HCT116 (cell line): ENCODE measurements around the gene KIAA1755.

ENCODE experiments used
- CEBPB ChIP-seq: IDR thresholded peaks from 2 replicates; pipeline ENCODE4 v1.6.1; 2012; ENCODE audit warnings: low read depth
- EGR1 ChIP-seq: IDR thresholded peaks from 2 replicates; pipeline ENCODE4 v1.6.1; 2012; ENCODE audit warnings: low read depth
- EZH2 ChIP-seq: fragments of 200-600 bp; sonication (generic); IDR thresholded peaks from 2 replicates; pipeline ENCODE4 v1.6.1; 2017; ENCODE audit warnings: antibody characterized with exemption, mixed run types
- EZH2phosphoT487 ChIP-seq: fragments of 200-600 bp; IDR thresholded peaks from 2 replicates; pipeline ENCODE4 v1.6.1; 2018; ENCODE audit warnings: antibody characterized with exemption, borderline replicate concordance
- JUND ChIP-seq: IDR thresholded peaks from 2 replicates; pipeline ENCODE4 v1.6.1; 2012
- POLR2A ChIP-seq: IDR thresholded peaks from 2 replicates; pipeline ENCODE4 v1.7.0; 2011; ENCODE audit warnings: borderline replicate concordance; ENCODE audit not compliant: insufficient read depth, insufficient read length; ENCODE audit errors: extremely low read depth
- POLR2AphosphoS5 ChIP-seq: IDR thresholded peaks from 2 replicates; pipeline ENCODE4 v1.6.1; 2011; ENCODE audit warnings: mild to moderate bottlenecking, low read depth, low read length, moderate library complexity
- RAD21 ChIP-seq: IDR thresholded peaks from 2 replicates; pipeline ENCODE4 v1.6.1; 2012; ENCODE audit warnings: low read depth, mild to moderate bottlenecking
- SIN3A ChIP-seq: IDR thresholded peaks from 2 replicates; pipeline ENCODE4 v1.6.1; 2012; ENCODE audit warnings: low read depth
- SP1 ChIP-seq: IDR thresholded peaks from 2 replicates; pipeline ENCODE4 v1.6.1; 2012; ENCODE audit warnings: low read depth
- ZBTB33 ChIP-seq: IDR thresholded peaks from 2 replicates; pipeline ENCODE4 v1.6.1; 2011; ENCODE audit warnings: mild to moderate bottlenecking, low read length, moderate library complexity; ENCODE audit not compliant: insufficient replicate concordance; ENCODE audit errors: extremely low read depth
- TF ChIP-seq, protein P1 (sequence below), 3 experiments: fragments of 200-600 bp in 1 of 3; sonication (generic) in 1 of 3; IDR thresholded peaks in 2 of 3; conservative IDR thresholded peaks in 1 of 3; 2 replicates each; pipeline ENCODE4 v1.5.1; 2012 to 2017; ENCODE audit warnings: low read depth in 2 of 3, low read length in 2 of 3, antibody characterized with exemption in 1 of 3, borderline replicate concordance in 1 of 3, control low read depth in 1 of 3, mild to moderate bottlenecking in 1 of 3, mixed read lengths in 1 of 3, mixed run types in 1 of 3, moderate library complexity in 1 of 3; ENCODE audit not compliant: insufficient read depth in 1 of 3
- TF ChIP-seq, protein P2 (sequence below): IDR thresholded peaks from 2 replicates; pipeline ENCODE4 v1.6.1; 2012; ENCODE audit warnings: low read depth
- TF ChIP-seq, protein P3 (sequence below): IDR thresholded peaks from 2 replicates; pipeline ENCODE4 v1.6.1; 2012

- TF ChIP-seq EGR1 (0 out of 2 replicates have a peak, but pooled peaks have one; percentile 32), RAD21 (peak; percentile 86), SIN3A (no peak), POLR2AphosphoS5 (no peak; the same call in 1 of the 2 replicates), POLR2A (no peak), EZH2phosphoT487 (no peak), CEBPB (no peak), SP1 (no peak), EZH2 (no peak), ZBTB33 (no peak), JUND (no peak)
- TF ChIP-seq, protein P1, sequence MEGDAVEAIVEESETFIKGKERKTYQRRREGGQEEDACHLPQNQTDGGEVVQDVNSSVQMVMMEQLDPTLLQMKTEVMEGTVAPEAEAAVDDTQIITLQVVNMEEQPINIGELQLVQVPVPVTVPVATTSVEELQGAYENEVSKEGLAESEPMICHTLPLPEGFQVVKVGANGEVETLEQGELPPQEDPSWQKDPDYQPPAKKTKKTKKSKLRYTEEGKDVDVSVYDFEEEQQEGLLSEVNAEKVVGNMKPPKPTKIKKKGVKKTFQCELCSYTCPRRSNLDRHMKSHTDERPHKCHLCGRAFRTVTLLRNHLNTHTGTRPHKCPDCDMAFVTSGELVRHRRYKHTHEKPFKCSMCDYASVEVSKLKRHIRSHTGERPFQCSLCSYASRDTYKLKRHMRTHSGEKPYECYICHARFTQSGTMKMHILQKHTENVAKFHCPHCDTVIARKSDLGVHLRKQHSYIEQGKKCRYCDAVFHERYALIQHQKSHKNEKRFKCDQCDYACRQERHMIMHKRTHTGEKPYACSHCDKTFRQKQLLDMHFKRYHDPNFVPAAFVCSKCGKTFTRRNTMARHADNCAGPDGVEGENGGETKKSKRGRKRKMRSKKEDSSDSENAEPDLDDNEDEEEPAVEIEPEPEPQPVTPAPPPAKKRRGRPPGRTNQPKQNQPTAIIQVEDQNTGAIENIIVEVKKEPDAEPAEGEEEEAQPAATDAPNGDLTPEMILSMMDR (IDR thresholded peaks at IDR 0.05 in 2 of 3, conservative IDR thresholded peaks at IDR 0.05 in 1 of 3; ENCODE audit: borderline replicate concordance in 1 of 3, insufficient read depth in 1 of 3, low read depth in 2 of 3, low read length in 2 of 3) = peak; percentile 78 to 91 (median 81)
- TF ChIP-seq, protein P2, sequence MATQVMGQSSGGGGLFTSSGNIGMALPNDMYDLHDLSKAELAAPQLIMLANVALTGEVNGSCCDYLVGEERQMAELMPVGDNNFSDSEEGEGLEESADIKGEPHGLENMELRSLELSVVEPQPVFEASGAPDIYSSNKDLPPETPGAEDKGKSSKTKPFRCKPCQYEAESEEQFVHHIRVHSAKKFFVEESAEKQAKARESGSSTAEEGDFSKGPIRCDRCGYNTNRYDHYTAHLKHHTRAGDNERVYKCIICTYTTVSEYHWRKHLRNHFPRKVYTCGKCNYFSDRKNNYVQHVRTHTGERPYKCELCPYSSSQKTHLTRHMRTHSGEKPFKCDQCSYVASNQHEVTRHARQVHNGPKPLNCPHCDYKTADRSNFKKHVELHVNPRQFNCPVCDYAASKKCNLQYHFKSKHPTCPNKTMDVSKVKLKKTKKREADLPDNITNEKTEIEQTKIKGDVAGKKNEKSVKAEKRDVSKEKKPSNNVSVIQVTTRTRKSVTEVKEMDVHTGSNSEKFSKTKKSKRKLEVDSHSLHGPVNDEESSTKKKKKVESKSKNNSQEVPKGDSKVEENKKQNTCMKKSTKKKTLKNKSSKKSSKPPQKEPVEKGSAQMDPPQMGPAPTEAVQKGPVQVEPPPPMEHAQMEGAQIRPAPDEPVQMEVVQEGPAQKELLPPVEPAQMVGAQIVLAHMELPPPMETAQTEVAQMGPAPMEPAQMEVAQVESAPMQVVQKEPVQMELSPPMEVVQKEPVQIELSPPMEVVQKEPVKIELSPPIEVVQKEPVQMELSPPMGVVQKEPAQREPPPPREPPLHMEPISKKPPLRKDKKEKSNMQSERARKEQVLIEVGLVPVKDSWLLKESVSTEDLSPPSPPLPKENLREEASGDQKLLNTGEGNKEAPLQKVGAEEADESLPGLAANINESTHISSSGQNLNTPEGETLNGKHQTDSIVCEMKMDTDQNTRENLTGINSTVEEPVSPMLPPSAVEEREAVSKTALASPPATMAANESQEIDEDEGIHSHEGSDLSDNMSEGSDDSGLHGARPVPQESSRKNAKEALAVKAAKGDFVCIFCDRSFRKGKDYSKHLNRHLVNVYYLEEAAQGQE = no peak
- TF ChIP-seq, protein P3, sequence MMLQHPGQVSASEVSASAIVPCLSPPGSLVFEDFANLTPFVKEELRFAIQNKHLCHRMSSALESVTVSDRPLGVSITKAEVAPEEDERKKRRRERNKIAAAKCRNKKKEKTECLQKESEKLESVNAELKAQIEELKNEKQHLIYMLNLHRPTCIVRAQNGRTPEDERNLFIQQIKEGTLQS = no peak
Measured at GRCh38 chr20:38165089-38165965, 95.2 kb downstream of the KIAA1755 start, which contains the start of gene TGM2.
